Measurements from ENCODE around the gene SLC10A3.

GRCh38 chrX:154519389-154519788, 29.0 kb upstream of the SLC10A3 start:
- no peak for TF ChIP-seq GATA2 (IDR thresholded peaks at IDR 0.05; ENCODE audit: insufficient read depth, insufficient read length, low read depth, low read length)
- TF ChIP-seq CTCF (IDR thresholded peaks at IDR 0.05; ENCODE audit: extremely low read depth in 1 of 2, insufficient read depth in 1 of 2, low read depth in 1 of 2, low read length in 2 of 2), result no peak
- TF ChIP-seq POLR2AphosphoS5 (IDR thresholded peaks at IDR 0.05; ENCODE audit: insufficient read depth, low read depth, low read length), result no peak
- TF ChIP-seq POLR2A (IDR thresholded peaks at IDR 0.05; ENCODE audit: low read depth, low read length), result no peak
- no peak for TF ChIP-seq EZH2 (IDR thresholded peaks at IDR 0.05; ENCODE audit: borderline replicate concordance, low read depth, low read length, severe bottlenecking)
- TF ChIP-seq JUN (IDR thresholded peaks at IDR 0.05; ENCODE audit: borderline replicate concordance, insufficient read depth, insufficient read length, low read depth), result no peak
